Endothelial cell (in vitro differentiated cells): ENCODE results near the gene REX1BD. TPM values are rescaled to one million over a fixed set of nuclear protein-coding genes. Genes with fewer than 3 reads are reported as not detected.

Source experiments
- DNase-seq: peaks from one replicate; pipeline ENCODE4 v3.0.0; 2021; ENCODE audit warnings: low spot score
- H3K27ac Mint-ChIP-seq: one replicate; pipeline ENCODE4 v1.8.0; 2021; ENCODE audit warnings: mixed read lengths, inconsistent platforms; ENCODE audit not compliant: unreplicated experiment
- H3K27me3 Mint-ChIP-seq: one replicate; pipeline ENCODE4 v1.8.0; 2021; ENCODE audit warnings: mild to moderate bottlenecking, moderate library complexity, mixed read lengths, inconsistent platforms; ENCODE audit not compliant: unreplicated experiment
- H3K36me3 Mint-ChIP-seq: one replicate; pipeline ENCODE4 v1.8.0; 2021; ENCODE audit warnings: mild to moderate bottlenecking, low read depth, mixed read lengths, inconsistent platforms; ENCODE audit not compliant: unreplicated experiment
- H3K4me1 Mint-ChIP-seq: one replicate; pipeline ENCODE4 v1.8.0; 2021; ENCODE audit warnings: mild to moderate bottlenecking, mixed read lengths, inconsistent platforms; ENCODE audit not compliant: unreplicated experiment
- H3K4me3 Mint-ChIP-seq: one replicate; pipeline ENCODE4 v1.8.0; 2021; ENCODE audit warnings: mild to moderate bottlenecking, mixed read lengths, inconsistent platforms; ENCODE audit not compliant: unreplicated experiment
- H3K9me3 Mint-ChIP-seq: one replicate; pipeline ENCODE4 v1.8.0; 2021; ENCODE audit warnings: mixed read lengths, inconsistent platforms; ENCODE audit not compliant: unreplicated experiment
- CTCF ChIP-seq: fragments of 200-600 bp; sonication (generic); IDR thresholded peaks from one replicate; pipeline ENCODE4 v1.5.0; 2021; ENCODE audit warnings: antibody characterized with exemption; ENCODE audit not compliant: unreplicated experiment
- total RNA-seq: library from RNA; stranded (reverse); fragmentation: NEBNext Ultra II Directional; extraction: Animal tissue kit (Norgen Biotek cat#: 25700); gene quantifications from one replicate; pipeline ENCODE4 v1.2.1, GENCODE V29; 2021; ENCODE audit not compliant: unreplicated experiment

Gene REX1BD
- total RNA-seq, 1 donor from 2014 or later, result 88.8 TPM

GRCh38 chr19:18612051-18612771 lies 23.6 kb downstream of the REX1BD start:
- no peak overlapping the region for H3K27ac Mint-ChIP-seq
- no peak for DNase-seq
- H3K27me3 Mint-ChIP-seq, result peaks cover 29% of the 10 kb centered on the region
- H3K4me1 Mint-ChIP-seq, result peaks cover 10% of the 10 kb centered on the region
- TF ChIP-seq CTCF, result no peak
- H3K4me3 Mint-ChIP-seq, result no peak overlapping the region
- no peaks in the 10 kb centered on the region for H3K9me3 Mint-ChIP-seq
- peaks cover 4% of the 10 kb centered on the region for H3K36me3 Mint-ChIP-seq

- Mint-ChIP-seq H3K36me3 (peaks cover 9% of the 10 kb centered on the region), H3K9me3 (no peaks in the 10 kb centered on the region), H3K27ac (no peak within 1 kb of the TSS), H3K27me3 (peaks cover 27% of the 10 kb centered on the region), H3K4me1 (peaks cover 10% of the 10 kb centered on the region), H3K4me3 (no peak within 1 kb of the TSS)
- no peak for TF ChIP-seq CTCF
- DNase-seq, result no peak
Observed at GRCh38 chr19:18612772-18613588, 24.4 kb downstream of the REX1BD start, which contains the start of gene TMEM59L. Gene TMEM59L, plus strand, starts transcription at chr19:18612870. Its CDS starts 89 bp downstream, at chr19:18612959.

GRCh38 chr19:18613589-18614234 lies 25.1 kb downstream of the REX1BD start:
- H3K27ac Mint-ChIP-seq, result no peak overlapping the region
- no peaks in the 10 kb centered on the region for H3K9me3 Mint-ChIP-seq
- H3K36me3 Mint-ChIP-seq, result peaks cover 6% of the 10 kb centered on the region
- no peak overlapping the region for H3K4me3 Mint-ChIP-seq
- no peak for TF ChIP-seq CTCF
- H3K4me1 Mint-ChIP-seq, result peaks cover 8% of the 10 kb centered on the region
- no peak for DNase-seq
- peaks cover 24% of the 10 kb centered on the region for H3K27me3 Mint-ChIP-seq

- Mint-ChIP-seq H3K27me3 (peaks cover 18% of the 10 kb centered on the region), H3K4me1 (peaks cover 6% of the 10 kb centered on the region), H3K36me3 (peaks cover 5% of the 10 kb centered on the region), H3K4me3 (no peak overlapping the region), H3K27ac (no peak overlapping the region), H3K9me3 (no peaks in the 10 kb centered on the region)
- no peak for DNase-seq
- TF ChIP-seq CTCF, result no peak
Observed at GRCh38 chr19:18616023-18616422, 27.4 kb downstream of the REX1BD start.
